Subcutaneous adipose tissue (tissue), 4 donors: ENCODE data around the gene TMEM239. TPM values are rescaled to one million over a fixed set of nuclear protein-coding genes. Genes with fewer than 3 reads are reported as not detected.

Experiments used
- total RNA-seq, 4 donors: library from RNA; depleted of rRNA; stranded (reverse); fragments of >200 nt; gene quantifications; one replicate each; pipeline ENCODE4 v1.1.0, GENCODE V29; 2016
- TF ChIP-seq, protein P1 (sequence below): fragments of 450-650 bp; IDR thresholded peaks from one replicate; pipeline ENCODE4 v1.5.1; 2016; ENCODE audit warnings: low read depth, mild to moderate bottlenecking, control low read depth, antibody characterized with exemption, moderate library complexity

The TMEM239 gene
- total RNA-seq, 4 donors from 2014 or later: not detected

DNA sequence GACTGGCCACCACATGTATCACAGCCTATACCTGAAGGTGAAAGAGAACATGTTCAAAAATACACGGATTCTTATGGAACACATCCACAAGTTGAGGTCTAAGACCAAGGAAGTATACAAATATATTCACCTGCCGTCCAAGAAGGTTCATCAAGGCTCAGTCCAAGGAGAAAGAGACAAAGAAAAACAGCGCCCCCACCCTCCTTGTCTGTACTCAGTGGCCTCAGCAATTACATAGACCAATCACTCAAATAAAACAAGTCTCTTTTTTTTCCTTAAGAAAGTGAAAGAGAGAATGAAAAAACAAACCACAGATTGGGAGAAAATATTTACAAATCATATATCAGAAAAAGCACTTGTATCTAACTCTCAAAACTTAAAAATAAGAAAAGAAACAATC is 35.2 kb upstream of the TMEM239 start:
- TF ChIP-seq, protein P1, sequence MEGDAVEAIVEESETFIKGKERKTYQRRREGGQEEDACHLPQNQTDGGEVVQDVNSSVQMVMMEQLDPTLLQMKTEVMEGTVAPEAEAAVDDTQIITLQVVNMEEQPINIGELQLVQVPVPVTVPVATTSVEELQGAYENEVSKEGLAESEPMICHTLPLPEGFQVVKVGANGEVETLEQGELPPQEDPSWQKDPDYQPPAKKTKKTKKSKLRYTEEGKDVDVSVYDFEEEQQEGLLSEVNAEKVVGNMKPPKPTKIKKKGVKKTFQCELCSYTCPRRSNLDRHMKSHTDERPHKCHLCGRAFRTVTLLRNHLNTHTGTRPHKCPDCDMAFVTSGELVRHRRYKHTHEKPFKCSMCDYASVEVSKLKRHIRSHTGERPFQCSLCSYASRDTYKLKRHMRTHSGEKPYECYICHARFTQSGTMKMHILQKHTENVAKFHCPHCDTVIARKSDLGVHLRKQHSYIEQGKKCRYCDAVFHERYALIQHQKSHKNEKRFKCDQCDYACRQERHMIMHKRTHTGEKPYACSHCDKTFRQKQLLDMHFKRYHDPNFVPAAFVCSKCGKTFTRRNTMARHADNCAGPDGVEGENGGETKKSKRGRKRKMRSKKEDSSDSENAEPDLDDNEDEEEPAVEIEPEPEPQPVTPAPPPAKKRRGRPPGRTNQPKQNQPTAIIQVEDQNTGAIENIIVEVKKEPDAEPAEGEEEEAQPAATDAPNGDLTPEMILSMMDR: no peak

DNA sequence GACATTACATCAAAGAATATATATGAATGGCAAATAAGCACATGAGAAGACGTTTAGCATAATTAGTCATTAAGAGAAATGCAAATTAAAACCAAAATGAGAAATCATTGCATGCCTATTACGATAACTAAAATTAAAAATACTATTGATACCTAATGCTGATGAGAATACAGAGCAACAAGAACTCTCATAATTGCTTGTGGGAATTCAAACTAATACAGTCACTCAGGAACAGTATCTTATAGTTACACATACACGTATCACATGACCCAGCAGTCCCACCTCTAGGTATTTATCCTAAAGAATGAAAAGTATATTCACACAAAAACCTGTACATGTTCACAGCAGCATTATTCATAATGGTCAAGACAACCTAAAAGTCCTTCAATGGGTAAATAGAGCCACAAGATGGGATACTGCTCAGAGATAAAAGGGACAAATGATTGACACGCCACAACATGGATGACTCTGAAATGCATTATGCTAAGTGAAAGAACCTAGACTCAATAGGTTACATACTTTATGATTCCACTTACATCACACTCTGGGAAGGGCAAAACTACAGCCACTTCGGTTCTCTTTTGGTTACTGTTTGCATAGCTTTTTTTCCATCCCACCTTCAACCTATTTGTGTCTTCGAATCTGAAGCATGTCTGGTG is 32.1 kb upstream of the TMEM239 start:
- TF ChIP-seq, protein P1: no peak

- TF ChIP-seq, protein P1: no peak
Measured at GRCh38 chr20:2793471-2793870, 22.7 kb upstream of the TMEM239 start.

DNA sequence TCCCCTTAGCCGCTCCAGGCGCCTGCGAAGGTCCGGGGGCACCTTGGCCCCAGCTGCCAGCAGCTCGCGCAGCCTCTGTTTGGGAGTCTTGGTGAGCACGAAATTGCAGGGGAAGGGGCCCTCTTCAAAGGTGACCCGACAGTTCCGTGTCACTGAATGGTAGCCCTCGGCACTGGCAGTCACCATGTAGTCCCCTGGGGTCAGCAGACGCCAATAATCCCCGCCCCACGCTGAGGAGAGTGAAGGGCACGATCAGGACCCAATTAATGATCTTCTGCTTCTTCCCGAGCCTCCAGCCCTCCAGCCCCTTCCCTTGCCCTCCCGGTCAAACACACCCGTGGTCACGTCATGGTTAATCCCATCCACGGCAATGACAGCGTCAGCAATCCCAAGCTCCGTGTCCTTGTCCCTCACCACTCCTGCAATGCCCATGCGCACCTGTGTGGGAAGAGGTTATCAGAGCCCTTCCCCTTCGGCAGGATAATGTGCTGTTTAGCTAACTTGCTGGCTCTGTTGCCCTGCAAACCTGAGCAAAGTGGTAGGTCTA is 21.9 kb upstream of the TMEM239 start:
- TF ChIP-seq, protein P1: no peak

DNA sequence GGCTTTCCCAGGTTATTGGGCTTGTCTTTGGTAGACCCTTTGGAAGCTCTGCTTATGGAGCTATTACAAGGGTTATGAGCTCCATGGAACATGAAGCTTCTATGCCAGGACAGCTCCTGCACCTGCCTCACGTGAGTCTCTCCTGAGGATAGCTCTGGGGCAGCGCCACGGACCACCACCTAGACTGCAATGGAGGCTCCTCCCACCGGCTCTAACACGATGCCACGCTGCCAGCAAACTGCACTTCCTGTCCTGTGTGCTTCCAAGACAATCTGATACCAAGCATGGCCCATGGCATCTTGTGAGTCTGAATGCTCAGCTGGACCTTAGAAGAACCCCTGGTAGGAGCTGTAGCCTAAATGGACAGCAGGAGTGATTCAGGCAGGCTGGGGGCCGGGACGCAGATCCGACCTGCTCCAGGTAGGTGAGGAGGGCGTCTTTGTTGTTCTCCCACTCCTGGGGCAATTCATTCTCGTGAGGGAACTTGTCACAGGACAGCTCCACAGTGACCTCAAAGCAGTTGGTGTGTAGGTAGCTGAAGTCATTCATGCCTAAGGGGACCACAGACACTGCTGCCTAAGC is 21.2 kb upstream of the TMEM239 start:
- TF ChIP-seq, protein P1: no peak

DNA sequence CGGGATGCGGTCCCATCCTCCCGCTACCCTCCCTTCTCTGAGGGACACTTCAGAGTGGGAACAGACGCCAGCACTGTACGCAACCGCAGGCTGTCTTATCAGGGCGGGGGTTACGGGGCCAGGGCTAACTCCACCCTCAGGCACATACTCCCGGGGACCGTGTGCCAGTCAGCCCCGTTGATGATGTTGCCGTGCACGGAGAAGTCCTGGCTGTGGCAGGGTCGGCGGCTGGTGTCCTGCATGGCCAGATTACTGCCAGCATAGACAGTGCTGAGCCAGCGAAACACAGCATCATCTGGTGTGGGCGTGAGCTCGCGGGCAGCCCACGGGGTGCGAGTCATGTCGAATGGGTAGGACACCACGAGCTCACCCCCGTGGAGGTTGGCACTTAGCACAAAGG is 20.7 kb upstream of the TMEM239 start:
- TF ChIP-seq, protein P1: no peak

DNA sequence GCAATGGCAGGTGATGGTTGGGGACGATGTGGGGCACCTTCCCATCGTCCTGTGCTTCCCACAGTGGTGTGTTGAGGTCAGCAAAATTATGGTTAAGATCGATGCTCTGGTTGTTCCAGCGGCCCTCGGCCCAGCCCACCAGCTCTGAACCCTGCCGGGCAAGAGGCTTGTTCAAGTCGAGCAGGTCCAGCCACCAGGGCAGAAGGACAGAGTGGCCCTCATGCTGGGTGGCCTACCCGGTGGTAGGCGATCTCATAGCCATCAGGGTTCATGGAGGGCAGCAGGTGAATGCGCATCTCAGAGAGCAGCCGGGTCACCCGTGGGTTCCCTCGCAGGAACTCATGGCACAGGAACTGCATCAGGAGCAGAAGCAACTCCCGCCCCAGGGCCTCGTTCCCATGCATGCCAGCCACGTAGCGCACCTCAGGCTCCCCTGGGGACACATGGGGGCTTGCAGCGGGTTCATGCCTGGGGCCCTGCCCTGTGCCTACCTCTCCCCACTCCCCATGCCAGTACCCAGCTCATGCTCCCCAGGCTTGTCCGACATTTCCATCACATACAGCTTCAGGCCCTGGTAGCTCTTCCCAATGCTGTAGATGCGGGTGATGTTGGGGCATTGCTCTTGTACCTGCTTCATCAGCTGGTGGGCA is 20.0 kb upstream of the TMEM239 start:
- TF ChIP-seq, protein P1: no peak
